Transverse colon (tissue), 4 donors: ENCODE data around the gene P2RY12. TPM values are rescaled to one million over a fixed set of nuclear protein-coding genes. Genes with fewer than 3 reads are reported as not detected.

Experiments
- DNase-seq: peaks from one replicate; pipeline ENCODE4 v3.0.0-alpha.2; 2019
- H3K27ac ChIP-seq, 4 donors: fragments of 200-600 bp; sonication (generic); 2 replicates each; pipeline ENCODE4 v1.5.1; 2016 to 2018; ENCODE audit warnings: inconsistent platforms in 4 of 4
- H3K27me3 ChIP-seq: fragments of 200-600 bp; sonication (generic); 2 replicates; pipeline ENCODE4 v1.5.1; 2017; ENCODE audit warnings: inconsistent platforms
- H3K36me3 ChIP-seq, 4 donors: fragments of 200-600 bp; sonication (generic); 2 replicates each; pipeline ENCODE4 v1.5.1; 2017 to 2019; ENCODE audit warnings: inconsistent platforms in 4 of 4
- H3K4me1 ChIP-seq, 4 donors: fragments of 200-600 bp; sonication (generic); 2 replicates each; pipeline ENCODE4 v1.5.1; 2017 to 2020; ENCODE audit warnings: inconsistent platforms in 4 of 4
- H3K4me3 ChIP-seq, 4 donors: fragments of 200-600 bp; sonication (generic); 1 replicate in 1 of 4; 2 replicates in 3 of 4; pipeline versions ENCODE4 v1.5.1 to v1.6.1; 2017 to 2019; ENCODE audit warnings: inconsistent platforms in 4 of 4
- H3K9me3 ChIP-seq, 2 donors: fragments of 200-600 bp; sonication (generic); 2 replicates each; pipeline ENCODE4 v1.5.1; 2017 to 2019; ENCODE audit warnings: inconsistent platforms in 2 of 2
- EP300 ChIP-seq: sonication (generic); formaldehyde crosslinking; IDR thresholded peaks from one replicate; pipeline ENCODE4 v1.6.1; 2017; ENCODE audit warnings: antibody characterized with exemption, low read depth
- POLR2A ChIP-seq: fragments of 450-650 bp; IDR thresholded peaks from one replicate; pipeline ENCODE4 v1.6.1; 2016; ENCODE audit warnings: antibody characterized with exemption, mild to moderate bottlenecking, moderate library complexity
- POLR2AphosphoS5 ChIP-seq, 3 donors: sonication (generic); formaldehyde crosslinking; IDR thresholded peaks; one replicate each; pipeline ENCODE4 v1.6.1; 2016; ENCODE audit warnings: antibody characterized with exemption in 3 of 3
- WGBS, 2 donors: methylation state at CpG; one replicate each; pipeline ENCODE4 v1.1.5; 2018; ENCODE audit warnings: low coverage in 1 of 2; 5-methylcytosine and 5-hydroxymethylcytosine counted together
- in situ Hi-C, 4 donors: fragments of 200-750 bp; cut with MboI; loops; one replicate each; pipeline versions ENCODE4 v1.15.0 to v1.15.1; 2017; ENCODE audit warnings: low sequenced_read_pairs in 3 of 4, low pct_ligation_motif_present in 1 of 4, low pct_unique_long_range_greater_than_20kb in 1 of 4
- intact Hi-C: fragments of 100-400 bp; cut with DNase I; formaldehyde crosslinking; loops from one replicate; pipeline ENCODE4 v1.15.1; 2023; ENCODE audit warnings: low total_unique reads
- total RNA-seq, 4 donors: library from RNA; depleted of rRNA; stranded (reverse); fragments of >200 nt; gene quantifications; one replicate each; pipeline ENCODE4 v1.1.0, GENCODE V29; 2016
- TF ChIP-seq, protein P1 (sequence below), 5 experiments: fragments of 200-600 bp in 3 of 5; fragments of 450-650 bp in 2 of 5; sonication (generic) in 3 of 5; IDR thresholded peaks; 1 replicate in 2 of 5; 2 replicates in 3 of 5; pipeline ENCODE4 v1.5.1; 2016 to 2017; ENCODE audit warnings: antibody characterized with exemption in 5 of 5, inconsistent platforms in 3 of 5, mild to moderate bottlenecking in 2 of 5, moderate library complexity in 1 of 5

The P2RY12 gene
- total RNA-seq, 4 donors from 2014 or later, result 1.1 to 1.4 TPM; not detected in 2

GRCh38 chr3:151371526-151371925, 13.0 kb downstream of the P2RY12 start:
- H3K36me3 ChIP-seq, result no peaks in the 10 kb centered on the region
- intact Hi-C loops (no loop called here), in situ Hi-C loops (no loop called here)
- H3K27ac ChIP-seq, result no peak overlapping the region
- H3K4me3 ChIP-seq, result no peak overlapping the region
- DNase-seq, result no peak
- no peak for TF ChIP-seq POLR2AphosphoS5 (IDR thresholded peaks at IDR 0.05)
- TF ChIP-seq, protein P1, sequence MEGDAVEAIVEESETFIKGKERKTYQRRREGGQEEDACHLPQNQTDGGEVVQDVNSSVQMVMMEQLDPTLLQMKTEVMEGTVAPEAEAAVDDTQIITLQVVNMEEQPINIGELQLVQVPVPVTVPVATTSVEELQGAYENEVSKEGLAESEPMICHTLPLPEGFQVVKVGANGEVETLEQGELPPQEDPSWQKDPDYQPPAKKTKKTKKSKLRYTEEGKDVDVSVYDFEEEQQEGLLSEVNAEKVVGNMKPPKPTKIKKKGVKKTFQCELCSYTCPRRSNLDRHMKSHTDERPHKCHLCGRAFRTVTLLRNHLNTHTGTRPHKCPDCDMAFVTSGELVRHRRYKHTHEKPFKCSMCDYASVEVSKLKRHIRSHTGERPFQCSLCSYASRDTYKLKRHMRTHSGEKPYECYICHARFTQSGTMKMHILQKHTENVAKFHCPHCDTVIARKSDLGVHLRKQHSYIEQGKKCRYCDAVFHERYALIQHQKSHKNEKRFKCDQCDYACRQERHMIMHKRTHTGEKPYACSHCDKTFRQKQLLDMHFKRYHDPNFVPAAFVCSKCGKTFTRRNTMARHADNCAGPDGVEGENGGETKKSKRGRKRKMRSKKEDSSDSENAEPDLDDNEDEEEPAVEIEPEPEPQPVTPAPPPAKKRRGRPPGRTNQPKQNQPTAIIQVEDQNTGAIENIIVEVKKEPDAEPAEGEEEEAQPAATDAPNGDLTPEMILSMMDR (IDR thresholded peaks at IDR 0.05), result no peak
- no peak for TF ChIP-seq POLR2A
- TF ChIP-seq EP300, result no peak
- no peaks in the 10 kb centered on the region for H3K9me3 ChIP-seq
- H3K4me1 ChIP-seq, result no peaks in the 10 kb centered on the region
- H3K27me3 ChIP-seq, result no peaks in the 10 kb centered on the region

DNA sequence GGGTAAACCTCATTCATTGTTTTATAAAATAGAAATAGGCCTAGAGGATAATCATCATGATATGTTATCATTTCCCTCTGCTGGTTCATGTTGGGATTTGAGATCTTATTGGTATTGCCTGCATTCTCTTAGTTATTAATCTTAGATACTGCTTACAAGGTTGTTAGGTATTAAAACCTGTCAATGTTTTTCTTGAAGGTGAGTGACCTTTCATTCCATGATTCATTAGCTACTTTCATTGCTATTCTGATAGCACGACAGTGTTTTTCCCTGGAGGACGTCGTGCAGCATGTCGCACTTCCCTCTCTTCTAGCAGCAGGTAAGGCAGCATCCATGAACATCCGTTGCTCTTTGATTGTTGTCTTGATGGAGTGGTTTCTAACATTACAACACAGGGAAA, 17.1 kb downstream of the P2RY12 start:
- no peak for DNase-seq
- Histone ChIP-seq H3K4me1 (no peaks in the 10 kb centered on the region), H3K27ac (no peak overlapping the region), H3K4me3 (no peak overlapping the region), H3K27me3 (no peaks in the 10 kb centered on the region), H3K36me3 (no peaks in the 10 kb centered on the region), H3K9me3 (no peaks in the 10 kb centered on the region)
- in situ Hi-C loops, result no loop called here
- intact Hi-C loops, result no loop called here
- WGBS, 2 donors, result 56 to 80% methylated on average over 5 of the region's 5 CpGs
- TF ChIP-seq EP300, result no peak
- TF ChIP-seq, protein P1 (IDR thresholded peaks at IDR 0.05), result no peak
- TF ChIP-seq POLR2AphosphoS5 (IDR thresholded peaks at IDR 0.05), result no peak
- no peak for TF ChIP-seq POLR2A

- H3K4me3 ChIP-seq, result no peak overlapping the region
- no peak overlapping the region for H3K27ac ChIP-seq
- DNase-seq, result no peak
- H3K27me3 ChIP-seq, result no peaks in the 10 kb centered on the region
- H3K9me3 ChIP-seq, result no peaks in the 10 kb centered on the region
- no peak for TF ChIP-seq POLR2AphosphoS5 (IDR thresholded peaks at IDR 0.05)
- in situ Hi-C loops, result no loop called here
- H3K36me3 ChIP-seq, result no peaks in the 10 kb centered on the region
- intact Hi-C loops, result no loop called here
- 80% methylated on average over 3 of the region's 3 CpGs for WGBS, 2 donors
- H3K4me1 ChIP-seq, result no peaks in the 10 kb centered on the region
Measured at GRCh38 chr3:151366993-151367392, 17.6 kb downstream of the P2RY12 start.

DNA sequence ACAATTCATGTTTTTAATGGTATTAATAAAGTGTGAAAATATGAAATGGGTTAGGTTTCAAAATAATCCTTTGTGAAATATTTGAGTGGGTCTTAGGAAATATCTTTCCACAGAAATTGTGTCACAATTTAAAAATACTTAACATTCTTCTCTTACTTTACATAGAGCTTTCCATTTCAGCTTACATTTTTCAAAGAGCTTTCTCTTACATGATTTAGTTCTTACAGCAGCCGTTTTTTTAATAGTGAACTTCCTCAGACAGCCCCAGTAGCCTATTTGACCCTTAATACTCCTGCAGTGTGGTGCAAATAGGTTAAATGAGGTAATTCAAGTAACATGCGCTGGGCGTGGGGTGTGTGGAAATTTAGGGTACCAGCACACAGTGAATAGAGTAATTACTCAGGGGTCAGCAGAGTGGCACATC, 21.8 kb downstream of the P2RY12 start:
- TF ChIP-seq, protein P1 (IDR thresholded peaks at IDR 0.05), result no peak
- TF ChIP-seq POLR2A (no peak), POLR2AphosphoS5 (IDR thresholded peaks at IDR 0.05) (no peak), EP300 (no peak)
- 75 to 79% methylated on average over 3 of the region's 3 CpGs for WGBS, 2 donors
- Histone ChIP-seq H3K4me3 (no peak overlapping the region), H3K36me3 (no peaks in the 10 kb centered on the region), H3K27ac (no peak overlapping the region), H3K9me3 (no peaks in the 10 kb centered on the region), H3K4me1 (no peaks in the 10 kb centered on the region), H3K27me3 (no peaks in the 10 kb centered on the region)
- in situ Hi-C loops (no loop called here), intact Hi-C loops (no loop called here)
- DNase-seq, result no peak

GRCh38 chr3:151357463-151357850, 27.1 kb downstream of the P2RY12 start:
- intact Hi-C loops, result no loop called here
- no peak overlapping the region for H3K4me3 ChIP-seq

More at GRCh38 chr3:151357463-151357850, 27.1 kb downstream of the P2RY12 start:
- 56 to 59% methylated on average over 2 of the region's 2 CpGs for WGBS, 2 donors
- Histone ChIP-seq H3K27ac (no peak overlapping the region), H3K27me3 (no peaks in the 10 kb centered on the region), H3K9me3 (no peaks in the 10 kb centered on the region), H3K36me3 (no peaks in the 10 kb centered on the region), H3K4me1 (no peaks in the 10 kb centered on the region)
- no peak for DNase-seq
- TF ChIP-seq, protein P1 (IDR thresholded peaks at IDR 0.05), result no peak
- no peak for TF ChIP-seq POLR2A
- no peak for TF ChIP-seq POLR2AphosphoS5 (IDR thresholded peaks at IDR 0.05)
- TF ChIP-seq EP300, result no peak
- in situ Hi-C loops, result no loop called here
